ENCODE measurements around the gene DESI2. TPM values are rescaled to one million over a fixed set of nuclear protein-coding genes. Genes with fewer than 3 reads are reported as not detected.

The DESI2 gene
- total and polyA plus RNA-seq, 2 of the 8 experiments (the other 6 are each of a cell fraction or from before 2014, with no cell fraction given), result 54.0 to 110 TPM

DNA sequence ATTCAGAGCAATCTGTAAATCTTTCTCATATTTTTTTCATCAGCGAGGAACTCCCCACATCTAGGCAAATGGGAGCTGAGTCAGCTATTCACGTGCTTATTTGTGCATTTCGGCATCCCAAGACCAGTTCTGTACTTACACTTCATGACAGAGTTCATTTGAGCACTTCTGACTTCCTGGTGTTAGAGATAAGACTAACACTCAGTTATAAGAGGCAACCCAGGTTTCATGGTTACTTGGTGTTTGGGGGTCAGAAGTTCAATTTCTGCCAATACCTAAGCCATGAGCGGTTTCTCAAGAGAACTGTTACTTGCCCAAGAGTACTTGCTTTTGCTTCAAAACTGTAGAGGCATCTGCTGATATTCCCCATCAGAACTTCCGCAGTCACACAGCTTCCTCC, 24.1 kb upstream of the DESI2 start (continued):
- TF ChIP-seq, protein P1, sequence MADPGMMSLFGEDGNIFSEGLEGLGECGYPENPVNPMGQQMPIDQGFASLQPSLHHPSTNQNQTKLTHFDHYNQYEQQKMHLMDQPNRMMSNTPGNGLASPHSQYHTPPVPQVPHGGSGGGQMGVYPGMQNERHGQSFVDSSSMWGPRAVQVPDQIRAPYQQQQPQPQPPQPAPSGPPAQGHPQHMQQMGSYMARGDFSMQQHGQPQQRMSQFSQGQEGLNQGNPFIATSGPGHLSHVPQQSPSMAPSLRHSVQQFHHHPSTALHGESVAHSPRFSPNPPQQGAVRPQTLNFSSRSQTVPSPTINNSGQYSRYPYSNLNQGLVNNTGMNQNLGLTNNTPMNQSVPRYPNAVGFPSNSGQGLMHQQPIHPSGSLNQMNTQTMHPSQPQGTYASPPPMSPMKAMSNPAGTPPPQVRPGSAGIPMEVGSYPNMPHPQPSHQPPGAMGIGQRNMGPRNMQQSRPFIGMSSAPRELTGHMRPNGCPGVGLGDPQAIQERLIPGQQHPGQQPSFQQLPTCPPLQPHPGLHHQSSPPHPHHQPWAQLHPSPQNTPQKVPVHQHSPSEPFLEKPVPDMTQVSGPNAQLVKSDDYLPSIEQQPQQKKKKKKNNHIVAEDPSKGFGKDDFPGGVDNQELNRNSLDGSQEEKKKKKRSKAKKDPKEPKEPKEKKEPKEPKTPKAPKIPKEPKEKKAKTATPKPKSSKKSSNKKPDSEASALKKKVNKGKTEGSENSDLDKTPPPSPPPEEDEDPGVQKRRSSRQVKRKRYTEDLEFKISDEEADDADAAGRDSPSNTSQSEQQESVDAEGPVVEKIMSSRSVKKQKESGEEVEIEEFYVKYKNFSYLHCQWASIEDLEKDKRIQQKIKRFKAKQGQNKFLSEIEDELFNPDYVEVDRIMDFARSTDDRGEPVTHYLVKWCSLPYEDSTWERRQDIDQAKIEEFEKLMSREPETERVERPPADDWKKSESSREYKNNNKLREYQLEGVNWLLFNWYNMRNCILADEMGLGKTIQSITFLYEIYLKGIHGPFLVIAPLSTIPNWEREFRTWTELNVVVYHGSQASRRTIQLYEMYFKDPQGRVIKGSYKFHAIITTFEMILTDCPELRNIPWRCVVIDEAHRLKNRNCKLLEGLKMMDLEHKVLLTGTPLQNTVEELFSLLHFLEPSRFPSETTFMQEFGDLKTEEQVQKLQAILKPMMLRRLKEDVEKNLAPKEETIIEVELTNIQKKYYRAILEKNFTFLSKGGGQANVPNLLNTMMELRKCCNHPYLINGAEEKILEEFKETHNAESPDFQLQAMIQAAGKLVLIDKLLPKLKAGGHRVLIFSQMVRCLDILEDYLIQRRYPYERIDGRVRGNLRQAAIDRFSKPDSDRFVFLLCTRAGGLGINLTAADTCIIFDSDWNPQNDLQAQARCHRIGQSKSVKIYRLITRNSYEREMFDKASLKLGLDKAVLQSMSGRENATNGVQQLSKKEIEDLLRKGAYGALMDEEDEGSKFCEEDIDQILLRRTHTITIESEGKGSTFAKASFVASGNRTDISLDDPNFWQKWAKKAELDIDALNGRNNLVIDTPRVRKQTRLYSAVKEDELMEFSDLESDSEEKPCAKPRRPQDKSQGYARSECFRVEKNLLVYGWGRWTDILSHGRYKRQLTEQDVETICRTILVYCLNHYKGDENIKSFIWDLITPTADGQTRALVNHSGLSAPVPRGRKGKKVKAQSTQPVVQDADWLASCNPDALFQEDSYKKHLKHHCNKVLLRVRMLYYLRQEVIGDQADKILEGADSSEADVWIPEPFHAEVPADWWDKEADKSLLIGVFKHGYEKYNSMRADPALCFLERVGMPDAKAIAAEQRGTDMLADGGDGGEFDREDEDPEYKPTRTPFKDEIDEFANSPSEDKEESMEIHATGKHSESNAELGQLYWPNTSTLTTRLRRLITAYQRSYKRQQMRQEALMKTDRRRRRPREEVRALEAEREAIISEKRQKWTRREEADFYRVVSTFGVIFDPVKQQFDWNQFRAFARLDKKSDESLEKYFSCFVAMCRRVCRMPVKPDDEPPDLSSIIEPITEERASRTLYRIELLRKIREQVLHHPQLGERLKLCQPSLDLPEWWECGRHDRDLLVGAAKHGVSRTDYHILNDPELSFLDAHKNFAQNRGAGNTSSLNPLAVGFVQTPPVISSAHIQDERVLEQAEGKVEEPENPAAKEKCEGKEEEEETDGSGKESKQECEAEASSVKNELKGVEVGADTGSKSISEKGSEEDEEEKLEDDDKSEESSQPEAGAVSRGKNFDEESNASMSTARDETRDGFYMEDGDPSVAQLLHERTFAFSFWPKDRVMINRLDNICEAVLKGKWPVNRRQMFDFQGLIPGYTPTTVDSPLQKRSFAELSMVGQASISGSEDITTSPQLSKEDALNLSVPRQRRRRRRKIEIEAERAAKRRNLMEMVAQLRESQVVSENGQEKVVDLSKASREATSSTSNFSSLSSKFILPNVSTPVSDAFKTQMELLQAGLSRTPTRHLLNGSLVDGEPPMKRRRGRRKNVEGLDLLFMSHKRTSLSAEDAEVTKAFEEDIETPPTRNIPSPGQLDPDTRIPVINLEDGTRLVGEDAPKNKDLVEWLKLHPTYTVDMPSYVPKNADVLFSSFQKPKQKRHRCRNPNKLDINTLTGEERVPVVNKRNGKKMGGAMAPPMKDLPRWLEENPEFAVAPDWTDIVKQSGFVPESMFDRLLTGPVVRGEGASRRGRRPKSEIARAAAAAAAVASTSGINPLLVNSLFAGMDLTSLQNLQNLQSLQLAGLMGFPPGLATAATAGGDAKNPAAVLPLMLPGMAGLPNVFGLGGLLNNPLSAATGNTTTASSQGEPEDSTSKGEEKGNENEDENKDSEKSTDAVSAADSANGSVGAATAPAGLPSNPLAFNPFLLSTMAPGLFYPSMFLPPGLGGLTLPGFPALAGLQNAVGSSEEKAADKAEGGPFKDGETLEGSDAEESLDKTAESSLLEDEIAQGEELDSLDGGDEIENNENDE (IDR thresholded peaks at IDR 0.05; ENCODE audit: insufficient replicate concordance, low read length), result no peak
- no peak for TF ChIP-seq BACH1 (IDR thresholded peaks at IDR 0.05; ENCODE audit: low read length)

All from H1 (cell line).